ENCODE data around the gene GDF15. TPM values are rescaled to one million over a fixed set of nuclear protein-coding genes. Genes with fewer than 3 reads are reported as not detected.

Gene GDF15
- total RNA-seq, 1 experiment from 2014 or later = 27.3 TPM

DNA sequence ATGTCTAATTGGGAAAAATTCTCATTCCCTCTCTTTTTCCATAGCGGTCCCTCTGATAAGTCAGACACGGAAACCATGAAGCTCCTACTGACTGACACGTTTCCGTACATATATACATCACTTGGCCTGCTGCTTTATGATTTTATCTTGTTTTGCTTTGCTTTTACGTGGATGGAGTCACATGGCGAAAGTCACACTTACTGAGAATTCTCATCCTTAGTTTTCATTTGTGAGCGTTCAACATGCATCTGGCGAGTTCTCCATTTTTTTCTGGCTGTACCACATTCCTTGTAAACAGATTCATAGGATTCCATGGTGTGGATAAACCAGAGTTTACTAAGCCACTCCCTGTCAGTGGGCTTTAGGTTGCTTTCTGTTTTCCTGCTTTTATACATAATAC, 24.3 kb upstream of the GDF15 start:
- peaks cover 27% of the 10 kb centered on the region for H3K4me1 Mint-ChIP-seq
- no peak for DNase-seq (ENCODE audit: low spot score)
- no peak for TF ChIP-seq ZNF317 (CRISPR knock-in tag; IDR thresholded peaks at IDR 0.05; ENCODE audit: borderline replicate concordance, low read depth)
- TF ChIP-seq NFATC4 (CRISPR knock-in tag; IDR thresholded peaks at IDR 0.05) = no peak
- TF ChIP-seq, protein P1, sequence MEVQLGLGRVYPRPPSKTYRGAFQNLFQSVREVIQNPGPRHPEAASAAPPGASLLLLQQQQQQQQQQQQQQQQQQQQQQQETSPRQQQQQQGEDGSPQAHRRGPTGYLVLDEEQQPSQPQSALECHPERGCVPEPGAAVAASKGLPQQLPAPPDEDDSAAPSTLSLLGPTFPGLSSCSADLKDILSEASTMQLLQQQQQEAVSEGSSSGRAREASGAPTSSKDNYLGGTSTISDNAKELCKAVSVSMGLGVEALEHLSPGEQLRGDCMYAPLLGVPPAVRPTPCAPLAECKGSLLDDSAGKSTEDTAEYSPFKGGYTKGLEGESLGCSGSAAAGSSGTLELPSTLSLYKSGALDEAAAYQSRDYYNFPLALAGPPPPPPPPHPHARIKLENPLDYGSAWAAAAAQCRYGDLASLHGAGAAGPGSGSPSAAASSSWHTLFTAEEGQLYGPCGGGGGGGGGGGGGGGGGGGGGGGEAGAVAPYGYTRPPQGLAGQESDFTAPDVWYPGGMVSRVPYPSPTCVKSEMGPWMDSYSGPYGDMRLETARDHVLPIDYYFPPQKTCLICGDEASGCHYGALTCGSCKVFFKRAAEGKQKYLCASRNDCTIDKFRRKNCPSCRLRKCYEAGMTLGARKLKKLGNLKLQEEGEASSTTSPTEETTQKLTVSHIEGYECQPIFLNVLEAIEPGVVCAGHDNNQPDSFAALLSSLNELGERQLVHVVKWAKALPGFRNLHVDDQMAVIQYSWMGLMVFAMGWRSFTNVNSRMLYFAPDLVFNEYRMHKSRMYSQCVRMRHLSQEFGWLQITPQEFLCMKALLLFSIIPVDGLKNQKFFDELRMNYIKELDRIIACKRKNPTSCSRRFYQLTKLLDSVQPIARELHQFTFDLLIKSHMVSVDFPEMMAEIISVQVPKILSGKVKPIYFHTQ (CRISPR knock-in tag; IDR thresholded peaks at IDR 0.05) = no peak
- no peak for TF ChIP-seq NFYB (CRISPR knock-in tag; conservative IDR thresholded peaks at IDR 0.05; ENCODE audit: low read depth)
- TF ChIP-seq CBFB (CRISPR knock-in tag; IDR thresholded peaks at IDR 0.05; ENCODE audit: low read depth) = no peak
- TF ChIP-seq, protein P2, sequence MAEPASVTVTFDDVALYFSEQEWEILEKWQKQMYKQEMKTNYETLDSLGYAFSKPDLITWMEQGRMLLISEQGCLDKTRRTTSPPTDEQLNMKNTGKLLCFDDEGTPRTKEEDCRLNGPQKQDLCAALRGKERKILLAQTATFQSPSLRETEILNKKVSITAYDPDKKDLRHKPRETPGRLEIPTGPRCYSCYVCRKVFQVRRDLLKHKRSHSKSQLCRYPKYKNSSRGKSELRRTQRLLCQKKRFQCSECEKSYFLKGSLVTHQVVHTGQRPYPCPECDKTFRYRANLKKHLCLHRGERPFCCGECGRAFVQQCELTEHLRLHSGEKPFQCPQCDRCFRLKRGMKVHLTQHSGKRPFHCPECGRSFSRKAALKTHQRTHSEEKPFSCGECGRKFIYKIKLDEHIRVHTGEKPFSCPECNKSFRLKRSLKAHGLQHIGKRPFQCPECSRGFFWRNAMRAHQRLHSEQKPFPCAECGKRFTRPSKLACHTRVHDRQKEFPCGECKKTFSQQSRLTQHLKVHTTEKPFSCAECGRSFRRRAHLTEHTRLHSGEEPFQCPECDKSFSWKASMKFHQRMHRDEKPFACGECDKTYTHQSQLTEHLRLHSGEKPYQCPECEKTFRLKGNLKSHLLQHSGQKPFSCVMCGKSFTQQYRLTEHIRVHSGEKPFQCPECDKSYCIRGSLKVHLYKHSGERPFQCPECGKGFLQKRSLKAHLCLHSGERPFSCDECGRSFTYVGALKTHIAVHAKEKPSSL (CRISPR knock-in tag; conservative IDR thresholded peaks at IDR 0.05) = no peak
- no peak for TF ChIP-seq FOXJ3 (CRISPR knock-in tag; IDR thresholded peaks at IDR 0.05; ENCODE audit: borderline replicate concordance)
- no peak for TF ChIP-seq SMAD3 (CRISPR knock-in tag; IDR thresholded peaks at IDR 0.05; ENCODE audit: borderline replicate concordance)
- TF ChIP-seq EMX1 (CRISPR knock-in tag; IDR thresholded peaks at IDR 0.05) = no peak
- TF ChIP-seq, protein P3, sequence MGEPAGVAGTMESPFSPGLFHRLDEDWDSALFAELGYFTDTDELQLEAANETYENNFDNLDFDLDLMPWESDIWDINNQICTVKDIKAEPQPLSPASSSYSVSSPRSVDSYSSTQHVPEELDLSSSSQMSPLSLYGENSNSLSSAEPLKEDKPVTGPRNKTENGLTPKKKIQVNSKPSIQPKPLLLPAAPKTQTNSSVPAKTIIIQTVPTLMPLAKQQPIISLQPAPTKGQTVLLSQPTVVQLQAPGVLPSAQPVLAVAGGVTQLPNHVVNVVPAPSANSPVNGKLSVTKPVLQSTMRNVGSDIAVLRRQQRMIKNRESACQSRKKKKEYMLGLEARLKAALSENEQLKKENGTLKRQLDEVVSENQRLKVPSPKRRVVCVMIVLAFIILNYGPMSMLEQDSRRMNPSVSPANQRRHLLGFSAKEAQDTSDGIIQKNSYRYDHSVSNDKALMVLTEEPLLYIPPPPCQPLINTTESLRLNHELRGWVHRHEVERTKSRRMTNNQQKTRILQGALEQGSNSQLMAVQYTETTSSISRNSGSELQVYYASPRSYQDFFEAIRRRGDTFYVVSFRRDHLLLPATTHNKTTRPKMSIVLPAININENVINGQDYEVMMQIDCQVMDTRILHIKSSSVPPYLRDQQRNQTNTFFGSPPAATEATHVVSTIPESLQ (CRISPR knock-in tag; IDR thresholded peaks at IDR 0.05) = no peak
- no peak overlapping the region for H3K4me3 Mint-ChIP-seq
- ATAC-seq = no peak
- H3K27ac Mint-ChIP-seq = peak overlapping the region; percentile 79
- H3K36me3 Mint-ChIP-seq = peaks cover 52% of the 10 kb centered on the region
- H3K9me3 Mint-ChIP-seq = no peaks in the 10 kb centered on the region
- ChIA-PET CTCF (interaction anchor here (1.8 to 12.4 kb wide), 2 partner anchors 26 to 33 kb away, joined by 7 to 91 read pairs; partner anchors contain the start of gene GDF15), POLR2A (no interaction called here)
- H3K27me3 Mint-ChIP-seq (ENCODE audit: low read depth) = no peaks in the 10 kb centered on the region

DNA sequence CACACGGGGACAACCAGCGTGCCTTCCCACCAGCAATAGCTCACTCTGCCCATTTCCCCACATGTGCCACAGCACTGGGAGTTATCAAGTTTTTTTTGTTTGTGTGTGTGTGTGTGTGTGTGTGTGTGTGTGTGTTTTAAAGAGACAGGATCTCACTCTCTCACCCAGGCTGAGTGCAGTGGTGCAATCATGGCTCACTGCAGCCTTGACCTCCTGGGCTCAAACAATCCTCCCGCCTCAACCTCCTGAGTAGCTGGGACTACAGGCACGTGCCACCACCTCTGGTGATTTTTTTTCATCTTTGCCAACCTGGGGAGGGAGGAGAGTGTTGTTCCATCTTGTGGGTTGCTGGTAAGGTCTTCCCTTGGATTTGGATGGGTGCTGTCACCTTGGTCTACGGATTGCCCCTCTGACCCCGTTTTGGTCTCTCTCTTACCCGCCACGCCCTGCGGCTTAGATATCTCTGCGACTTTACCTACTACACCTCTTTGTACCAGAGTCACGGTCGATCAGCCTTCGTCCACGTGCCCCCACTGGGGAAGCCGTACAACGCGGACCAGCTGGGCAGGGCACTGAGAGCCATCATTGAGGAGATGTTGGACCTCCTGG, 22.9 kb upstream of the GDF15 start:
- H3K27ac Mint-ChIP-seq = peak overlapping the region; percentile 97
- peaks cover 38% of the 10 kb centered on the region for H3K36me3 Mint-ChIP-seq
- POLR2A ChIA-PET = no interaction called here
- TF ChIP-seq JUN (CRISPR knock-in tag; IDR thresholded peaks at IDR 0.05) = no peak
- no peak for TF ChIP-seq NR2C2 (CRISPR knock-in tag; IDR thresholded peaks at IDR 0.05)
- TF ChIP-seq, protein P1 (CRISPR knock-in tag; IDR thresholded peaks at IDR 0.05) = no peak
- no peak for TF ChIP-seq ETV6 (CRISPR knock-in tag; IDR thresholded peaks at IDR 0.05)
- TF ChIP-seq, protein P4, sequence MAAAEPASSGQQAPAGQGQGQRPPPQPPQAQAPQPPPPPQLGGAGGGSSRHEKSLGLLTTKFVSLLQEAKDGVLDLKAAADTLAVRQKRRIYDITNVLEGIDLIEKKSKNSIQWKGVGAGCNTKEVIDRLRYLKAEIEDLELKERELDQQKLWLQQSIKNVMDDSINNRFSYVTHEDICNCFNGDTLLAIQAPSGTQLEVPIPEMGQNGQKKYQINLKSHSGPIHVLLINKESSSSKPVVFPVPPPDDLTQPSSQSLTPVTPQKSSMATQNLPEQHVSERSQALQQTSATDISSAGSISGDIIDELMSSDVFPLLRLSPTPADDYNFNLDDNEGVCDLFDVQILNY (CRISPR knock-in tag; IDR thresholded peaks at IDR 0.05) = no peak
- TF ChIP-seq, protein P5, sequence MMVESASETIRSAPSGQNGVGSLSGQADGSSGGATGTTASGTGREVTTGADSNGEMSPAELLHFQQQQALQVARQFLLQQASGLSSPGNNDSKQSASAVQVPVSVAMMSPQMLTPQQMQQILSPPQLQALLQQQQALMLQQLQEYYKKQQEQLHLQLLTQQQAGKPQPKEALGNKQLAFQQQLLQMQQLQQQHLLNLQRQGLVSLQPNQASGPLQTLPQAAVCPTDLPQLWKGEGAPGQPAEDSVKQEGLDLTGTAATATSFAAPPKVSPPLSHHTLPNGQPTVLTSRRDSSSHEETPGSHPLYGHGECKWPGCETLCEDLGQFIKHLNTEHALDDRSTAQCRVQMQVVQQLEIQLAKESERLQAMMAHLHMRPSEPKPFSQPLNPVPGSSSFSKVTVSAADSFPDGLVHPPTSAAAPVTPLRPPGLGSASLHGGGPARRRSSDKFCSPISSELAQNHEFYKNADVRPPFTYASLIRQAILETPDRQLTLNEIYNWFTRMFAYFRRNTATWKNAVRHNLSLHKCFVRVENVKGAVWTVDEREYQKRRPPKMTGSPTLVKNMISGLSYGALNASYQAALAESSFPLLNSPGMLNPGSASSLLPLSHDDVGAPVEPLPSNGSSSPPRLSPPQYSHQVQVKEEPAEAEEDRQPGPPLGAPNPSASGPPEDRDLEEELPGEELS (CRISPR knock-in tag; IDR thresholded peaks at IDR 0.05) = no peak
- TF ChIP-seq, protein P6, sequence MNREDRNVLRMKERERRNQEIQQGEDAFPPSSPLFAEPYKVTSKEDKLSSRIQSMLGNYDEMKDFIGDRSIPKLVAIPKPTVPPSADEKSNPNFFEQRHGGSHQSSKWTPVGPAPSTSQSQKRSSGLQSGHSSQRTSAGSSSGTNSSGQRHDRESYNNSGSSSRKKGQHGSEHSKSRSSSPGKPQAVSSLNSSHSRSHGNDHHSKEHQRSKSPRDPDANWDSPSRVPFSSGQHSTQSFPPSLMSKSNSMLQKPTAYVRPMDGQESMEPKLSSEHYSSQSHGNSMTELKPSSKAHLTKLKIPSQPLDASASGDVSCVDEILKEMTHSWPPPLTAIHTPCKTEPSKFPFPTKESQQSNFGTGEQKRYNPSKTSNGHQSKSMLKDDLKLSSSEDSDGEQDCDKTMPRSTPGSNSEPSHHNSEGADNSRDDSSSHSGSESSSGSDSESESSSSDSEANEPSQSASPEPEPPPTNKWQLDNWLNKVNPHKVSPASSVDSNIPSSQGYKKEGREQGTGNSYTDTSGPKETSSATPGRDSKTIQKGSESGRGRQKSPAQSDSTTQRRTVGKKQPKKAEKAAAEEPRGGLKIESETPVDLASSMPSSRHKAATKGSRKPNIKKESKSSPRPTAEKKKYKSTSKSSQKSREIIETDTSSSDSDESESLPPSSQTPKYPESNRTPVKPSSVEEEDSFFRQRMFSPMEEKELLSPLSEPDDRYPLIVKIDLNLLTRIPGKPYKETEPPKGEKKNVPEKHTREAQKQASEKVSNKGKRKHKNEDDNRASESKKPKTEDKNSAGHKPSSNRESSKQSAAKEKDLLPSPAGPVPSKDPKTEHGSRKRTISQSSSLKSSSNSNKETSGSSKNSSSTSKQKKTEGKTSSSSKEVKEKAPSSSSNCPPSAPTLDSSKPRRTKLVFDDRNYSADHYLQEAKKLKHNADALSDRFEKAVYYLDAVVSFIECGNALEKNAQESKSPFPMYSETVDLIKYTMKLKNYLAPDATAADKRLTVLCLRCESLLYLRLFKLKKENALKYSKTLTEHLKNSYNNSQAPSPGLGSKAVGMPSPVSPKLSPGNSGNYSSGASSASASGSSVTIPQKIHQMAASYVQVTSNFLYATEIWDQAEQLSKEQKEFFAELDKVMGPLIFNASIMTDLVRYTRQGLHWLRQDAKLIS (CRISPR knock-in tag; IDR thresholded peaks at IDR 0.05; ENCODE audit: borderline replicate concordance) = no peak
- 0 out of 2 replicates have a peak, but pooled peaks have one; percentile 11 for TF ChIP-seq GTF2I (CRISPR knock-in tag; conservative IDR thresholded peaks at IDR 0.05)

More for the DNA sequence above, 22.9 kb upstream of the GDF15 start:
- no peaks in the 10 kb centered on the region for H3K27me3 Mint-ChIP-seq (ENCODE audit: low read depth)
- peaks cover 31% of the 10 kb centered on the region for H3K4me1 Mint-ChIP-seq
- DNase-seq (ENCODE audit: low spot score) (no peak), ATAC-seq (no peak)
- CTCF ChIA-PET = interaction anchor here (0.5 to 12.4 kb wide), 5 partner anchors 14 to 82 kb away, joined by 3 to 91 read pairs (median 4); partner anchors contain the start of genes GDF15 and JUND
- H3K9me3 Mint-ChIP-seq = no peaks in the 10 kb centered on the region
- no peak overlapping the region for H3K4me3 Mint-ChIP-seq

Data from WTC11 (cell line).